ENCODE data around the gene RASGRP4. TPM values are rescaled to one million over a fixed set of nuclear protein-coding genes. Genes with fewer than 3 reads are reported as not detected.

RASGRP4 gene
- total RNA-seq, 1 donor from 2014 or later = not detected

- H3K9me3 ChIP-seq (ENCODE audit: insufficient read depth, low read depth, low read length) = no peaks in the 10 kb centered on the region
- H3K27ac Mint-ChIP-seq (ENCODE audit: unreplicated experiment) = no peak within 1 kb of the TSS
- no peaks in the 10 kb centered on the region for H3K4me1 ChIP-seq (ENCODE audit: insufficient read depth, low read length)
- no peak within 1 kb of the TSS for H3K4me2 ChIP-seq (ENCODE audit: low read length)
- no peaks in the 10 kb centered on the region for H3K36me3 Mint-ChIP-seq (ENCODE audit: low read depth, unreplicated experiment)
- H3K4me1 Mint-ChIP-seq (ENCODE audit: low read depth, unreplicated experiment) = no peaks in the 10 kb centered on the region
- no peaks in the 10 kb centered on the region for H4K20me1 ChIP-seq (ENCODE audit: insufficient read depth, low read length)
- H3K36me3 ChIP-seq (ENCODE audit: insufficient read depth, low read length) = no peaks in the 10 kb centered on the region
- FAIRE-seq (no peak), DNase-seq (ENCODE audit: low read depth) (no peak)
- no peaks in the 10 kb centered on the region for H3K79me2 ChIP-seq (ENCODE audit: insufficient read depth, low read length)
- TF ChIP-seq EZH2 (IDR thresholded peaks at IDR 0.05; ENCODE audit: insufficient read depth, low read length) = no peak
- TF ChIP-seq CTCF (IDR thresholded peaks at IDR 0.05; ENCODE audit: insufficient read depth, low read depth, low read length) = no peak
- no peak within 1 kb of the TSS for H3K27ac ChIP-seq (ENCODE audit: low read depth, low read length)
- no peak within 1 kb of the TSS for H3K9ac ChIP-seq (ENCODE audit: low read length)
- no peak within 1 kb of the TSS for H3K4me3 Mint-ChIP-seq (ENCODE audit: unreplicated experiment)
- H3K27me3 Mint-ChIP-seq (ENCODE audit: low read depth, unreplicated experiment) = peaks cover 19% of the 10 kb centered on the region
- no peak within 1 kb of the TSS for H2AFZ ChIP-seq (ENCODE audit: low read depth, low read length)
- H3K9me3 Mint-ChIP-seq (ENCODE audit: unreplicated experiment) = peaks cover 1% of the 10 kb centered on the region
- H3K4me3 ChIP-seq (ENCODE audit: insufficient read depth, low read depth, low read length) = no peak within 1 kb of the TSS
- peaks cover 10% of the 10 kb centered on the region for H3K27me3 ChIP-seq (ENCODE audit: insufficient read depth, low read length)
Measured at GRCh38 chr19:38433268-38433733, 7.3 kb upstream of the RASGRP4 start, which contains the start of gene RYR1. Gene RYR1 (plus strand): TSS chr19:38433691. CDS start chr19:38433830, 139 bp downstream.

GRCh38 chr19:38430931-38431330 is 4.9 kb upstream of the RASGRP4 start:
- no peak for FAIRE-seq
- no peak overlapping the region for H3K4me2 ChIP-seq (ENCODE audit: low read length)

More at GRCh38 chr19:38430931-38431330, 4.9 kb upstream of the RASGRP4 start:
- H3K4me1 ChIP-seq (ENCODE audit: insufficient read depth, low read length) = no peaks in the 10 kb centered on the region
- no peaks in the 10 kb centered on the region for H3K9me3 ChIP-seq (ENCODE audit: insufficient read depth, low read depth, low read length)
- H3K79me2 ChIP-seq (ENCODE audit: insufficient read depth, low read length) = no peaks in the 10 kb centered on the region
- no peak overlapping the region for H3K9ac ChIP-seq (ENCODE audit: low read length)
- H3K36me3 ChIP-seq (ENCODE audit: insufficient read depth, low read length) = no peaks in the 10 kb centered on the region
- Mint-ChIP-seq H3K27me3 (ENCODE audit: low read depth, unreplicated experiment) (peaks cover 23% of the 10 kb centered on the region), H3K27ac (ENCODE audit: unreplicated experiment) (no peak overlapping the region), H3K4me1 (ENCODE audit: low read depth, unreplicated experiment) (peaks cover 1% of the 10 kb centered on the region), H3K4me3 (ENCODE audit: unreplicated experiment) (no peak overlapping the region), H3K36me3 (ENCODE audit: low read depth, unreplicated experiment) (no peaks in the 10 kb centered on the region), H3K9me3 (ENCODE audit: unreplicated experiment) (peaks cover 1% of the 10 kb centered on the region)
- TF ChIP-seq CTCF (IDR thresholded peaks at IDR 0.05; ENCODE audit: insufficient read depth, low read depth, low read length) (no peak), EZH2 (IDR thresholded peaks at IDR 0.05; ENCODE audit: insufficient read depth, low read length) (no peak)
- H4K20me1 ChIP-seq (ENCODE audit: insufficient read depth, low read length) = no peaks in the 10 kb centered on the region
- peaks cover 14% of the 10 kb centered on the region for H3K27me3 ChIP-seq (ENCODE audit: insufficient read depth, low read length)
- no peak for DNase-seq (ENCODE audit: low read depth)
- no peak overlapping the region for H2AFZ ChIP-seq (ENCODE audit: low read depth, low read length)
- no peak overlapping the region for H3K4me3 ChIP-seq (ENCODE audit: insufficient read depth, low read depth, low read length)
- H3K27ac ChIP-seq (ENCODE audit: low read depth, low read length) = no peak overlapping the region
